ENCODE data around the gene DMRTA2.

DMRTA2 gene

DNA sequence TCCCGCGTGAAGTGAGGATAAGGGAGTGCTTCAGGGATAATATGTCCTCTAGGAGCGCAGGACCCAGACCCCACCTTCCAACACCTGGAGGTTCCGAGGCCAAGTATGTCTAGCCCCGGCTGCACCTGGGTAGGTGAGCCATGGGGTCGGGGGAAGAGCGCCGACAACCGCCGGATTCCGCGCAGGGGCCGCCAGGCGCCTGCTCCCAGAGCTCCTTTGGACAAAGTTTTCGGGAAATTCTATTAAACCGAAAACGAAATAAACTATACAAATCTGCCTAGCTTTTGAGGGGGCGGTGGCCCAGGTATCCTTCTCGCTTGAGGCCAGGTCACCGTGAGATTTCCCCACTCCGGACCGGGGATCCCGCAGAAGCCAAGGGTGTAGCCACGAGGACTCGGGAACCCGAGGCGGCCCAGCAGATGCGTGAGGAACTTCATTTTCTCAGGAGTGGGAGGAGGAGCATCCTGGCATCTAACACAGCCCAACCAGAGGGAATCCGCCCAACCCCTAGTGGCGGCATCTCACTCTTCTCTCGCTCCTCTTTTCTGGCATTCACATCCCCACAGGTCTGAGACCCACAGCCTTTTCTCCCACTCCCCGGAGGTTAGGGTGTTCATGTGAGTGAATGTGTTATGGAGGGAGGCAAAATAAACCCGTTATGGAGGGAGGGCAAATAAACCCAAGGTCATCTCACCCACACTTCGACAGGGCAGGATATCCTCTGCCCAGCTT is 2.3 kb upstream of the DMRTA2 start:
- in situ Hi-C loops (cut with HindIII; ENCODE audit: low pct_ligation_motif_present, low sequenced_read_pairs) = no loop called here
- no peak for DNase-seq
- Histone ChIP-seq H3K36me3 (replicated peaks) (no peaks in the 10 kb centered on the region), H3K27me3 (replicated peaks) (peaks cover 97% of the 10 kb centered on the region), H3K4me3 (ENCODE audit: low read depth, low read length) (no peak overlapping the region), H3K27ac (no peak overlapping the region)
- TF ChIP-seq, protein P1, sequence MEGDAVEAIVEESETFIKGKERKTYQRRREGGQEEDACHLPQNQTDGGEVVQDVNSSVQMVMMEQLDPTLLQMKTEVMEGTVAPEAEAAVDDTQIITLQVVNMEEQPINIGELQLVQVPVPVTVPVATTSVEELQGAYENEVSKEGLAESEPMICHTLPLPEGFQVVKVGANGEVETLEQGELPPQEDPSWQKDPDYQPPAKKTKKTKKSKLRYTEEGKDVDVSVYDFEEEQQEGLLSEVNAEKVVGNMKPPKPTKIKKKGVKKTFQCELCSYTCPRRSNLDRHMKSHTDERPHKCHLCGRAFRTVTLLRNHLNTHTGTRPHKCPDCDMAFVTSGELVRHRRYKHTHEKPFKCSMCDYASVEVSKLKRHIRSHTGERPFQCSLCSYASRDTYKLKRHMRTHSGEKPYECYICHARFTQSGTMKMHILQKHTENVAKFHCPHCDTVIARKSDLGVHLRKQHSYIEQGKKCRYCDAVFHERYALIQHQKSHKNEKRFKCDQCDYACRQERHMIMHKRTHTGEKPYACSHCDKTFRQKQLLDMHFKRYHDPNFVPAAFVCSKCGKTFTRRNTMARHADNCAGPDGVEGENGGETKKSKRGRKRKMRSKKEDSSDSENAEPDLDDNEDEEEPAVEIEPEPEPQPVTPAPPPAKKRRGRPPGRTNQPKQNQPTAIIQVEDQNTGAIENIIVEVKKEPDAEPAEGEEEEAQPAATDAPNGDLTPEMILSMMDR (IDR thresholded peaks at IDR 0.05; ENCODE audit: low read depth, low read length, missing control alignments) = peak; percentile 39

DNA sequence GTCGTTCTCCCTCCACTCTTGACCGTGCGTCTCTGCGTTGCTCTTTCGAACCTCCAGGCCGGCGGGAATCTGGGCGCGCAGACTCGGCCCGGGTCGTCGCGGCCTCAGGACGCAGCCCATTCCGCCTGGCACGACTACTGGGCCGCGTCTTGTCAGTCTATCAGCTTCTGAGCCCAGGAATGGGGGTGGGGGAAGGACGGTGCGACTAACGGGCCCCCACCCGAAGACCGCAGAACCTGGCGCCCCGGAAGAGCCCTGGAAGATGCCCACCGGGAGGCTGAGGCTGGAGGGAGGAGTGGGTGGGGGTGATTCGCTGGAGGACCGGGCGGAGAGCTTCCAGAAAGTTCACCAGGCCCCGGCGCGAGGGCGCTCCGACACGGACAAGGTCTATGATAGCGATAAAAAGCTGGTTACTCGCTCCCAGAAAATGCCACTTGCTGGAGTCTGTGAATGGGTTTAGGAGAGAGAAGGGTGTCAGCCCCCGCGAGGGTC is 1.7 kb upstream of the DMRTA2 start:
- no peak for DNase-seq
- Histone ChIP-seq H3K27ac (no peak overlapping the region), H3K4me3 (ENCODE audit: low read depth, low read length) (no peak overlapping the region), H3K36me3 (replicated peaks) (no peaks in the 10 kb centered on the region), H3K27me3 (replicated peaks) (peaks cover 97% of the 10 kb centered on the region)
- in situ Hi-C loops (cut with HindIII; ENCODE audit: low pct_ligation_motif_present, low sequenced_read_pairs) = no loop called here
- TF ChIP-seq, protein P1 (IDR thresholded peaks at IDR 0.05; ENCODE audit: low read depth, low read length, missing control alignments) = peak; percentile 5

DNA sequence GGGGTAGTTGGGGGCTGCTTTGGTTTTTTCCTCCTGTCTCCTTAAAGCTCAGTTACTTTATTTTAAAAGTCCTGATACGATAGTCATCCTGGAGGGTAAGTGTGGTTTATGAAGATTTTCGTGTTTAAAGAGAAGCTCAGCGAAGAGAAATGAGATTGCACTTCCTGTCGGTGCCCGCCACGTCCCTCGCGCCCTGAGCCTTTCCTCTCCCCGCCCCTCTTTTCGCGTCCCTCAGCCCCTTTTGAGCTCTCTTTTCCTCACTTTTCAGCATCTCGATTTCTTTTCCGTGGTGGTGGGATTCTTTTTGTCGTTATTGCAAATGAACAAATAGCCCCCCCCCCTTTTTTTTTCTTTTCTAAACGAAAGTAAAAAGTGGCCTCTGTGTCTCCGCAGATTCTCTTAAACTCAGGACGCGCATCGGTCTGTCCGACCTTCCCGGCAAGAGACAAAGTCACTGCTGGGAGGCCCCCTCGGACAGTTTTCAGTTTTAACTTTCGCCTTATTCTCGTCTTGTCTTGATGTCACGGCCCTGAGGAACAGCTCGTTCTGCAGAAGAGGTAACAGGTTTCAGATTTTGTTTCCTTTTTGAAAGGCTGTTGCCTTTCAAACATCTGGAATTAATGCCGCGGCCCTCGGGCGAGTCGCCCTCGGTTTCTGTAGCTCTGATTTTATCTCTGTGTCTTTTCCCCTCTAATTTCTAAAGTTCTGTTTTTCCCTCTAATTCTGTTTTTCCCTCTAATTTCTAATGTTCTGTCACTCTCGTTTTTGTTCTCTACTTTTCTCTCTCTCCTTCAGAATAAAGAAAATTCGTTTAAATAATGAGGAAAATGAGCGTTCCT is 1.0 kb upstream of the DMRTA2 start:
- TF ChIP-seq, protein P1 (IDR thresholded peaks at IDR 0.05; ENCODE audit: low read depth, low read length, missing control alignments) = no peak
- DNase-seq = no peak
- Histone ChIP-seq H3K27me3 (replicated peaks) (peaks cover 97% of the 10 kb centered on the region), H3K27ac (no peak overlapping the region), H3K4me3 (ENCODE audit: low read depth, low read length) (peak overlapping the region; percentile 15), H3K36me3 (replicated peaks) (no peaks in the 10 kb centered on the region)
- in situ Hi-C loops (cut with HindIII; ENCODE audit: low pct_ligation_motif_present, low sequenced_read_pairs) = no loop called here

DNA sequence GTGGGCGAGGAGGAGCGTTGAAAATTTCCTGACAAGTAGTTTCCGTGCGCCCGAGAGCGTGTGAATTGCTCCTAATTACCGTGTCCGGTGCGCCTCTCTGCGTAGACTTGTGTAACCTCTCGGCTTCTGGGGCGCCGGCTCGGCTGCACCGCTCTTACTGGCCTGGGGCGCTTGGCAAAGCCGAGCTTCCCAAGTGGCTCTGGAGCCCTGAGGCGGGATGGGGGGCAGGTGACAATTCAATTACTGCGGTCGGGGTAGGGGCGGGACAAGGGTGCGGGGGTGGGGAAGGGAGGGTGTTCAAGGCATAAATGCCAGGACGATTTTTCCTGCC is 392 bp upstream of the DMRTA2 start:
- TF ChIP-seq, protein P1 (IDR thresholded peaks at IDR 0.05; ENCODE audit: low read depth, low read length, missing control alignments) = no peak
- DNase-seq = no peak
- peak overlapping the region; percentile 12 for H3K4me3 ChIP-seq (ENCODE audit: low read depth, low read length)
- no peak overlapping the region for H3K27ac ChIP-seq
- no peaks in the 10 kb centered on the region for H3K36me3 ChIP-seq (replicated peaks)
- H3K27me3 ChIP-seq (replicated peaks) = peaks cover 97% of the 10 kb centered on the region
- in situ Hi-C loops (cut with HindIII; ENCODE audit: low pct_ligation_motif_present, low sequenced_read_pairs) = no loop called here

DNA sequence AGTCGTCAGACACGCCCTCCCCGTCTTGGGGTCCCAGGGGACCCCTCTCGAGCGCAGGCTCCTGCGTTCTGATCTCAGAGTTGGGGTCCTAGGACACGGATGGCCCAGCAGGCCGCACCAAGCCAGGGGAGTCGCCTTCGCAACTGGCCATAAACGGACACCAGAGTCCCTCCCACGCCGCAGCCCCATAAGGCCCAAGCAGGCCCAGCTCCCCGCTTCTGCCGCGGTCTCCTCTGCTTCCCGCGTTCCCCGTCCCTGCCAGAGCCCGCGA is 633 bp downstream of the DMRTA2 start:
- TF ChIP-seq, protein P1 (IDR thresholded peaks at IDR 0.05; ENCODE audit: low read depth, low read length, missing control alignments) = no peak
- DNase-seq = no peak
- H3K27me3 ChIP-seq (replicated peaks) = peaks cover 95% of the 10 kb centered on the region
- H3K27ac ChIP-seq = no peak overlapping the region
- no peaks in the 10 kb centered on the region for H3K36me3 ChIP-seq (replicated peaks)
- in situ Hi-C loops (cut with HindIII; ENCODE audit: low pct_ligation_motif_present, low sequenced_read_pairs) = no loop called here
- H3K4me3 ChIP-seq (ENCODE audit: low read depth, low read length) = no peak overlapping the region
